Stimulated activated CD4-positive, alpha-beta T cell treated with anti-CD3 and anti-CD28 coated beads, Interleukin-15, amount 100 ng/mL, for 1 hour (primary cell): Measurements from ENCODE around the gene GINS1.

Experiments
- DNase-seq, 2 donors: peaks; one replicate each; pipeline ENCODE4 v3.0.0-alpha.2; 2020; ENCODE audit warnings: low read depth in 1 of 2, low spot score in 1 of 2

GINS1 gene

GRCh38 chr20:25407311-25408169, at the start of gene GINS1:
TSS of gene GINS1 (plus strand) at chr20:25407673. CDS start at chr20:25407821, 148 bp downstream.
- DNase-seq = peak; percentile 37 to 76

GRCh38 chr20:25360631-25361286, 46.7 kb upstream of the GINS1 start:
- DNase-seq = no peak

DNA sequence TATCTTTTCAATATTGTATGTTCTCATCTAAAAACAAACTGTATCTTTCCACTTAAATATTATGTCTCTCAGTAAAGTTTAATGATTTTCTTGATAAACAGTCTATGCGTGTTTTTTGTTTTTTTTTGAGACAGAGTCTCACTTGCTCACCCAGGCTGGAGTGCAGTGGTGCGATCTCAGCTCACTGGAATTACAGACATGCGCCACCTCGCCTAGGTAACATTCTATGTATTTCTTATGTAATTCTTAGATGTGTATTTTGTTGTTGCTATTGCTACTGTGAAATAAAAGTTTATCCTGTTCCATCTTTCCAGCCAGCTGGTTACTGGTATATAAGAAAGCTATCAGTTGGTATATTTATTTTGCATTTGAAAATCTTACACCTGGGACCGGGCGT, 46.2 kb upstream of the GINS1 start:
- DNase-seq = no peak

DNA sequence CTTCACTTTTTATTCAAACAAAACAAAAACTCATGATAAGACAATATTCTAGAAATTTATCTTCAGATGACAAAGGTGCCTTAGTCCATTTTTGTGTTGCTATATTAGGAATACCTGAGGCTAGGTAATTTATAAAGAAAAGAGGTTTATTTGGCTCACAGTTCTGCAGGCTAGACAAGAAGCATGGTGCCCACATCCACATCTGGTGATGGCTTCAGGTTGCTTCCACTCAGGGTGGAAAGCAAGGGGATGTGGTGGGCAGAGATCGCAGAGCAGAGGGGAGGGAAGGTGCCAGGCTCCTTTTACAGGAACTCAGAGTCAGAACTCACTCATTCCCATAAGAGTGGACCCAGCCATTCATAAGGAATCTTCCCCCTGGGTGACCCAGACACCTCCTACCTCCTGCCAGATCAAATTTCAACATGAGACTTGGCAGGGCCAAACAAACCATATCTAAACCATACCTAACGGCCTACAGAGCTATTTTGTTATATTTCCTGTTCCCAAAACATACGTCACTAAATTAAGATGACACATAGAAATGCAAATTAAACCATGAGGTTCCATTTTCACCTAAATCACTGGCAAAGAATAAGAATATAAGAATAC, 43.2 kb upstream of the GINS1 start:
- DNase-seq = no peak

- no peak for DNase-seq
Measured at GRCh38 chr20:25364879-25365699, 42.4 kb upstream of the GINS1 start.

DNA sequence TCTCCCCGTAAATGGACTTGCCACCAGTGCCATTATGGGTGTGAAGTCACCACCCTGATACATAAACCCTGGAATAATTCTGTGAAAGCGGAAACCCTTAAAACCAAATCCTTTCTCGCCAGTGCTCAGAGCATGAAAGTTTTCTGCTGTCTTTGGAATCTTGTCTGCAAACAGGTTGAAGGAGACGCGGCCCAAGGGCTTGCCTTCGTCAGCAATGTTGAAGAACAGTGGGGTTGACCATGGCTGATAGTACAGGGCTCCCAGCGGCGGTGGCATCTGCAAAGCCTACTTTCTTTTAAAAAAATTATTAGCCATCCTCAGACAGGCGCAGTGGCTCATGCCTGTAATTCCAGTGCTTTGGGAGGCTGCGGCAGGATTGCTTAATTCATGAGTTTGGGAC, 38.9 kb upstream of the GINS1 start:
- no peak for DNase-seq

DNA sequence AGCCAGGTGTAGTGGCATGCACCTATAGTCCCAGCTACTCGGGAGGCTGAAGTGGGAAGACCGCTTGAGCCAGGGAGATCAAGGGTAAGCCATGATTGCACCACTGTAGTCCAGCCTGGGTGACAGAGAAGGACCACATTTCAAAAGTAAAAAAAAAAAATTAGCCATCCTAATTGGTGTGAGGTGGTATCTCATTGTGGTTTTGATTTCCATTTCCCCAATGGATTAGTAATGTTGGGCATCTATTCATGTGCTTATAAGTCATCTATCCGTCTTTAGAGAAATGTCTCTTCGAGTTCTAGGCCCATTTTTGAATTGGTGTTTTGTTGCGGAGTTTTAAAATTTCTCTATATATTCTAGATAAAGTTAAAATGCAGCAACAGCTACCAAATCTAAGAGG, 38.5 kb upstream of the GINS1 start:
- DNase-seq = no peak

DNA sequence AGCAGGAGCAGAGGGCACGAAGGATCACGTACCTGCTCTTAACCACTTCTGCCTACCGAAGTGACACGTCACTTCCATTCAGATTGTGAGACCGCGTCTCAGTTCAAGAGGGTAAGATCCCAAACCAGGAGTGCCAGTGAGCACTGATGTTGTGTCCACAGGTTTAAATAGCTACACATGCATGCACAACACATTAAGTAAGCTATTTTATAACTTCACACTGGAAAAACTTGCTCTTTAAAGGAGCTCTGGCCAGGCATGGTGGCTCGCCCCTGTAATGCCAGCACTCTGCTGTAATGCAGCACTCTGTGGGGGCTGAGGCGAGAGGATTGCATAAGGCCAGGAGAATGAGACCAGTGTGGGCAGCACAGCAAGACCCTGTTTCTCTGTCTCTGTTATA, 37.9 kb upstream of the GINS1 start:
- DNase-seq = no peak

GRCh38 chr20:25369971-25370370, 37.5 kb upstream of the GINS1 start:
- DNase-seq = no peak

GRCh38 chr20:25372584-25373336, 34.7 kb upstream of the GINS1 start:
- DNase-seq = no peak

DNA sequence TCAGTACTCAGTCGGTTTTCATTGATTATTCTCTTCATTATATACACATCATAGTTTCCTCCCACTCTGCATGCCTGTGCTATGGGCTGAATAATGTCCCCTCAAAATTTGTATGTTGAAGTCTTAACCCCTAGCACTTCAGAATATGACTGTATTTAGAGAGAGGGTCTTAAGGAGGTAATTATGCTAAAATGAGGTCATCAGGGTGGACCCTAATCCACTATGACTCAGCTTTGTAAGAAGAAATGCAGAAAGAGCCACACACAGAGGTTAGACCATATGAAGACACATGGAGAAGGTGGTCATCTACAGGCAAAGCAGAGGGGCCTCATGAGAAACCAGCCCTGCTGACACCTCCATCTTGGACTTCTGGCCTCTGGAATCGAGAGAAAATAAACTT, 32.6 kb upstream of the GINS1 start:
- DNase-seq = no peak

- no peak for DNase-seq
Measured at GRCh38 chr20:25376236-25376635, 31.2 kb upstream of the GINS1 start.

- no peak for DNase-seq
Measured at GRCh38 chr20:25376886-25377285, 30.6 kb upstream of the GINS1 start.

DNA sequence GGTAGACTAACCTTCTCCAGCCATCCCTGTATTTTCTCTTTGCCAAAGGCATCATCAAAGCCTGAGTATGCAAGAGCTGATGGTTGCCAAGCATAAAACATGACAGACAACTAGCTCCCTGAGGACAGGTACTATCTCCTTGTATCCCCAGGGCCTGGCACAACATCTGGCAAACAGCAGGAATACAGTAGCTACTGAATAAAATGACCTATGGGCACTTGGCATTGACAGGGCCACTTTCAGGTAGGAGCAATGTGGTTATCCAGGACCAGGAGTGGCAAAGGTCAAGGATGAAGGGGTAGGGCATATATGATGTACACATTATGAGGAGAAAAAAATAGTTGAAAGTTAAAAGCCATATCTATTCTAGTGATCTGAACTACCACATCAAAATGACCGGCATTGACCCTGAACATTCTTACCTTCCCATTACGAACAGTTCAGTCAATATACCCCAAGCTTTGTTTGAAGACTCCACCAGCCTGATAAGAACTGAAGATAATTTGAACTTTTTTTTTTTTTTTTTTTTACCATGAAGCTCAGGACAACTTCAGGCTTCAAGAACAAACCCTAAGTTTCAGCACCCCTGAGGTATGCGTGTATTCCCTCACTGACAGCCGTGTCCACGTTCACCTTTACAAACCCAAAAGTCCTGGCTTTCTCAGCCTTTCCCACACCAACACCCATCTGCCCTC, 29.1 kb upstream of the GINS1 start:
- no peak for DNase-seq

GRCh38 chr20:25378884-25379733, 28.4 kb upstream of the GINS1 start:
- no peak for DNase-seq

DNA sequence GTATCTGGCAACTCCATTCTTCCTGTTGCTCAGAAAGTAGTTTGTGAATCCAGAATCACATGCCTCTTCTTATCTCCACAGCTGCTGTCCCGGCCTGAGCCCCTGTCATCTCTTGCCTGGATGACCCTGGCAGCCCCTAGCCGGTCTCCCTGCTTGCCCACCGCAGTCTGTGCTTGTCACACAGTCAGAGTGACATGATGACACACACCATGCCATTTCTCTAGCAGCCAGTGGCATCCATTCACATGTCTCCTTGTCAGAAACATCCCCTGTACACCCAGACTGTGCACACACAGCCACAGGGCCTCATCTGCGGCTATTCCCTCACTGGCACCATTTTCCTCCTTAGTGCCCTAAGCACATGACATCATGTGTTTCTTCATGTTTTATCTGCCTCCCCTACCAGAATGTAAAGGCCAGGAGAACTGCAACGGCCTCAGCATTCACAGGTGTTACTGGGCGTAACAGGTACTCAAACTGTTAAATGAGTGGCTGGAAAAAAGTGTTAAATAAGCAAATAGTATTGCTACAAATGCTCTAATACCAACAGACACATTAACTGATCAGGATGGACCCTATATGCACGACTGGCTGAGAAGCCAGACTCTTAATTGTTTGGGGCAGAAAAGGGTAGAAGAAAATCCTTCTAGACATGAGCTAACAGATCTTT, 26.4 kb upstream of the GINS1 start:
- DNase-seq = no peak

GRCh38 chr20:25382704-25383370, 24.6 kb upstream of the GINS1 start:
- no peak for DNase-seq

DNA sequence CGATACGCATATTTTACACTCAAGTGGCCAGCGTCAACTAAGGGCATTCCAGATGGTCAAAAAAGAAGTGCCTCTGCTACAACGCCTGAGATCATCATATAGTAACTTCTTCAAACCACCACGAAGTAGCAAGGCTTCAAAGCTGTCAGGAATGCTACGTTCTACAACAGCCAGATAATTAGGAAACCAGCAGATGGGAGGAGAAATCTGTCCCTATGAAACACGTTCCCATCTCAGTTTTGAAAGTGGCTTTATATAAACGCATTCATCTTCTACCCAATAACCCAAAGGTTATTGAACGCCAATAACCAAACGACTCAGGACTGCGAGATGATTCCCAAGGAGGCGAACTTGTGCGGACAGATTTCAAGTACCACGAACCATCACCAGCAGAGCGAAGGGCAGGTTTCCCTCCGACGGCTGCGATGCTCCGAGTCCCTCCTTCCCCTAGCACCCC, 18.0 kb upstream of the GINS1 start:
- no peak for DNase-seq
